Central memory CD8-positive, alpha-beta T cell (primary cell): ENCODE measurements around the gene KCNG4.

ENCODE experiments used
- ATAC-seq: fragments of 150-1000 bp; cut with Tn5 transposase; replicated peaks from 2 replicates; pipeline ENCODE4 v1.10.0; 2022; ENCODE audit warnings: mild to moderate bottlenecking, moderate FRiP score, moderate number of reproducible peaks; ENCODE audit not compliant: poor library complexity, severe bottlenecking; ENCODE audit errors: extremely low read depth
- DNase-seq, 2 donors: peaks; one replicate each; pipeline ENCODE4 v3.0.0; 2021; ENCODE audit warnings: low spot score in 2 of 2
- H3K27ac Mint-ChIP-seq: one replicate; pipeline ENCODE4 v1.8.0; 2022; ENCODE audit warnings: low read depth, mild to moderate bottlenecking, moderate library complexity, mixed read lengths
- H3K27me3 Mint-ChIP-seq: one replicate; pipeline ENCODE4 v1.8.0; 2022; ENCODE audit warnings: mixed read lengths
- H3K36me3 Mint-ChIP-seq: one replicate; pipeline ENCODE4 v1.8.0; 2022; ENCODE audit warnings: mild to moderate bottlenecking, moderate library complexity, mixed read lengths; ENCODE audit not compliant: insufficient read depth
- H3K4me1 Mint-ChIP-seq: one replicate; pipeline ENCODE4 v1.8.0; 2022; ENCODE audit warnings: mixed read lengths
- H3K4me3 Mint-ChIP-seq: one replicate; pipeline ENCODE4 v1.8.0; 2022; ENCODE audit warnings: mild to moderate bottlenecking, moderate library complexity, mixed read lengths
- H3K9me3 Mint-ChIP-seq: one replicate; pipeline ENCODE4 v1.8.0; 2022; ENCODE audit warnings: mixed read lengths

KCNG4 gene

GRCh38 chr16:84182104-84182503, 57.7 kb downstream of the KCNG4 start:
- Mint-ChIP-seq H3K4me3 (no peak overlapping the region), H3K27ac (no peak overlapping the region), H3K9me3 (no peaks in the 10 kb centered on the region), H3K27me3 (no peaks in the 10 kb centered on the region), H3K4me1 (peaks cover 19% of the 10 kb centered on the region), H3K36me3 (peaks cover 18% of the 10 kb centered on the region)
- no peak for ATAC-seq
- no peak for DNase-seq

GRCh38 chr16:84181144-84181915, 58.5 kb downstream of the KCNG4 start:
- H3K4me3 Mint-ChIP-seq = no peak overlapping the region
- no peak for DNase-seq
- no peak for ATAC-seq
- H3K27me3 Mint-ChIP-seq = no peaks in the 10 kb centered on the region
- H3K4me1 Mint-ChIP-seq = peaks cover 14% of the 10 kb centered on the region
- peaks cover 13% of the 10 kb centered on the region for H3K36me3 Mint-ChIP-seq
- H3K9me3 Mint-ChIP-seq = no peaks in the 10 kb centered on the region
- no peak overlapping the region for H3K27ac Mint-ChIP-seq

- Mint-ChIP-seq H3K27me3 (no peaks in the 10 kb centered on the region), H3K36me3 (peaks cover 13% of the 10 kb centered on the region), H3K4me1 (peaks cover 14% of the 10 kb centered on the region), H3K9me3 (no peaks in the 10 kb centered on the region), H3K4me3 (no peak overlapping the region), H3K27ac (no peak overlapping the region)
- no peak for DNase-seq
- no peak for ATAC-seq
These were observed 59.2 kb downstream of the KCNG4 start for GRCh38 chr16:84180519-84181140.

DNA sequence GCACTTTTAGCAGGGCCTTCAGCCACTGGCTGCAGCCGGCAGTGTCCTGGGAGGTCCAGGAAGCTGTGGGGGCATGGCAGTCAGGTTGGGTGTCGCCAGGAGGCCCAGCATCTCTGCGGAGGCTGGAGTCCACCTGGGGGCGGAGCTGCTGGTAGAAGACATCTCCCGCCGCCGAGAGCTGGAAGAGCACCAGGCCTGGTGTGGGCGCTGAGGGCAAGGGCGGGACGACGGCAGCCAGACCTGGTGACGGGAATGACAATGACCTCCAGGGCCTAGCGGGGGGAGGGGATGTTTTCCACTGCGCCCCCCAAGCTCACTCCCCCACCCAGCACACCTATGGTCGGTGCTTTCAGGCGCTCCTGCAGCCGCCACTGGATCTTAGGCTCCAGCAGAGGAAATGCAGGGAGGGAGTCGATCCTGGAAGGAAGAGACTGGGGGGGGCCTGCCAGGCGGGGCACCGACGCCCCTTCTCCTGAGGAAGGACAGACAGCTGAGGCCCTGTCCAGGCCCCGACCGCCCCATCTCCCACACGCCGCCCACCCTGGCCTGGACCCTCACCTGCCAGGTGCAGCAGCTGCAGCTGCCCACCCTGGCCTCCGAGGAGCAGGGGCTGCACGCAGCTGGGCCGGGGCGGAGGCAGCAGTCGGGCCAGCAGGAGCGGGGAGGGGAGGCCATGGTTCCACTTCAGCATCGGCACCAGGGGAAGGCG, 60.0 kb downstream of the KCNG4 start:
- ATAC-seq (no peak), DNase-seq (no peak)
- Mint-ChIP-seq H3K27me3 (no peaks in the 10 kb centered on the region), H3K4me3 (no peak overlapping the region), H3K9me3 (no peaks in the 10 kb centered on the region), H3K36me3 (peaks cover 12% of the 10 kb centered on the region), H3K27ac (no peak overlapping the region), H3K4me1 (peaks cover 14% of the 10 kb centered on the region)

GRCh38 chr16:84178892-84179611, 60.8 kb downstream of the KCNG4 start:
- ATAC-seq (no peak), DNase-seq (no peak)
- peaks cover 10% of the 10 kb centered on the region for H3K36me3 Mint-ChIP-seq
- no peaks in the 10 kb centered on the region for H3K9me3 Mint-ChIP-seq
- no peaks in the 10 kb centered on the region for H3K27me3 Mint-ChIP-seq
- H3K4me3 Mint-ChIP-seq = no peak overlapping the region
- H3K4me1 Mint-ChIP-seq = peaks cover 8% of the 10 kb centered on the region
- H3K27ac Mint-ChIP-seq = no peak overlapping the region

DNA sequence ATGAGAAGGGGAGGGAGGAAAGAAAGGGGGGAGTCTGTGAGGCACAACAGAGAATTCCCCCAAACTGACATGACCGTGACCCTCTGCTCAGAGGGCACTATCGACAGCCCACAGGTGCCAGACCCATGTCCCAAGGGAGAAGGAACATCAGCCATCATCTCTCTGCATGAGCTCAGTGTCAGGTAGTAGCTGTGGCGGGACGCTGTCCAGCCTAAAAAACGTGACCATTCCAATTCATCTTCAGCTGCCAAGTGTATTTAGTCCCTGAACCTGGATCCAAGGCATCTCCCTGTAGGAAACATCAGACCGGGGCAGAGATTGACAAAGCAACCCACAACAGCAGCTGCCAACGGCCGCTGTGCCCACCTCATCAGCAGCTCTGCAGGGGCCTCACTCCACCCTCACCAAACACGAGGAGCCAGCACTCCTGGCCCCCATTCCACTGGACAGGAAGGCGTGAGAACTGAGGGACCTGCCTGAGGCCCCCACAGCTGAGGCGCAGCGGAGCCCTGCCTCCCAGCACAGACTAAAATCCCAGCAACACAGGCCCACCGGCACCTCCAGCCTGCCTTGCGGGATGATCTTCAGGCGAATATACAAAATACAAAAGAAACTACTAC, 61.6 kb downstream of the KCNG4 start:
- H3K27ac Mint-ChIP-seq = no peak overlapping the region
- peaks cover 8% of the 10 kb centered on the region for H3K36me3 Mint-ChIP-seq
- no peaks in the 10 kb centered on the region for H3K9me3 Mint-ChIP-seq
- DNase-seq (no peak), ATAC-seq (no peak)
- H3K27me3 Mint-ChIP-seq = no peaks in the 10 kb centered on the region
- no peak overlapping the region for H3K4me3 Mint-ChIP-seq
- peaks cover 7% of the 10 kb centered on the region for H3K4me1 Mint-ChIP-seq

DNA sequence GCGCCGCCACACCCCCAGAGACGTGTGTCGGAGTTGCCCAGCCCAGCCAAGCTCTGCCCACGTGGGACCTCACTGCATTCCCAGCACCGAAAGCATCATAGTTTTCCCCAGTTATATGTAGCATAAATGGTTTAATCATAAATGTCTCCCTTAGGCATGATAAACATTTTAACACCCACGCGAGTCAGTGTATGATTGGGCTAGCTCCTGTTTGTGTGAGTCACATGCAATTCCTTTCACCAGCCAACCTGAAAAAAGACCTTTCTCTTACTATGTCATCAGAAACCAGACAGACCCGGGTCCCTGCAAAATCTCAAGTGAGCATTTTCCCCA, 62.1 kb downstream of the KCNG4 start:
- no peak for DNase-seq
- peaks cover 8% of the 10 kb centered on the region for H3K36me3 Mint-ChIP-seq

DNA sequence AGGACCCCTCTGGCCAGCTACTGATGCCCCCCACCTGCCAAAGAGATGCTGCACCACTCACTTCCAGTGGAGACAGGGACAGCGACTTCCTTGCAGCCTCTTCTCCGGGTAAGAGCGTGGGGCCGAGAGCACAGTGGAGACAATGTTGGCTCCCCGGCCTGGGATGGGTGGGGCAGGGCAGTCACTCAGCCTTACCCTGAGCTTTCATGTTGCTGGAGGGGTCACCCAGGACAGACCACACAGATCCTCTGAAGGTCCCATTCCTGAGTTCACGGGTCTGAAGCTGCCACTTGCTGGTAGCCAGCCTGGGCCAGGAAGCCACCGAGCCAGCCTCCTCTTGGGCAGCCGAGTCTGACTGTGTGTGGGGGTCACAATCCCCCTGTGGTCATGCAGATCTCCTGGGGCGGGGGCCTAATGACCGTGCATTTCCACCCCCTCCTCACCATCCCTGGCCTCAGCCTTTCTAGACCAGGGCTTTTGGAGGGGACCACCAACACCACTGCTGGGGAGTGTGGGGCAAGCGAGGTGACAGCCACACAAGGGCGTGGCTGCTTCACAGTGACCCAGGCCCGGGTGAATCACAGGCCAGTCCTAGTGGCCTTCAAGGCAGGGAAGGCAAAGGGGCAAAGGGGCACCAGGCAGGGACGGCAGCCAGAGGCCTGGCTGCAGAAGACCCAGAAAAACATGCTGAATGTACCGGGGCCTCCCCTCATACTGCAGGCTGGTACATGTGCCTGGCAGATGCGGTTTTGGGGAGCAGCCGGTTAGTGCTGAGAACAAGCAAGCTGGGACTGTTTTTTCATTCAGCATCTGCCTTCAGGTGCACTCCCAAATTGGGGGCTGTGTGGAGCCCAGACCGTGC, 63.4 kb downstream of the KCNG4 start:
- H3K4me3 Mint-ChIP-seq = no peak overlapping the region
- H3K36me3 Mint-ChIP-seq = peaks cover 8% of the 10 kb centered on the region
- H3K27me3 Mint-ChIP-seq = no peaks in the 10 kb centered on the region
- H3K4me1 Mint-ChIP-seq = peaks cover 7% of the 10 kb centered on the region
- no peak for ATAC-seq
- no peak for DNase-seq
- H3K27ac Mint-ChIP-seq = no peak overlapping the region
- no peaks in the 10 kb centered on the region for H3K9me3 Mint-ChIP-seq

More for the DNA sequence above, 62.1 kb downstream of the KCNG4 start:
- Mint-ChIP-seq H3K4me1 (peaks cover 7% of the 10 kb centered on the region), H3K4me3 (no peak overlapping the region), H3K27me3 (no peaks in the 10 kb centered on the region), H3K9me3 (no peaks in the 10 kb centered on the region), H3K27ac (no peak overlapping the region)
- no peak for ATAC-seq

GRCh38 chr16:84175350-84176081, 64.3 kb downstream of the KCNG4 start:
- Mint-ChIP-seq H3K9me3 (no peaks in the 10 kb centered on the region), H3K27ac (no peak overlapping the region), H3K27me3 (no peaks in the 10 kb centered on the region), H3K4me3 (no peak overlapping the region), H3K36me3 (peaks cover 8% of the 10 kb centered on the region), H3K4me1 (peaks cover 7% of the 10 kb centered on the region)
- DNase-seq (peak; percentile 30 to 42), ATAC-seq (peak; percentile 79)

GRCh38 chr16:84174396-84174795, 65.4 kb downstream of the KCNG4 start:
- H3K4me3 Mint-ChIP-seq = no peak overlapping the region
- peaks cover 7% of the 10 kb centered on the region for H3K4me1 Mint-ChIP-seq
- H3K27ac Mint-ChIP-seq = no peak overlapping the region
- DNase-seq (no peak), ATAC-seq (no peak)
- H3K36me3 Mint-ChIP-seq = peaks cover 3% of the 10 kb centered on the region
- peaks cover 11% of the 10 kb centered on the region for H3K27me3 Mint-ChIP-seq
- no peaks in the 10 kb centered on the region for H3K9me3 Mint-ChIP-seq

DNA sequence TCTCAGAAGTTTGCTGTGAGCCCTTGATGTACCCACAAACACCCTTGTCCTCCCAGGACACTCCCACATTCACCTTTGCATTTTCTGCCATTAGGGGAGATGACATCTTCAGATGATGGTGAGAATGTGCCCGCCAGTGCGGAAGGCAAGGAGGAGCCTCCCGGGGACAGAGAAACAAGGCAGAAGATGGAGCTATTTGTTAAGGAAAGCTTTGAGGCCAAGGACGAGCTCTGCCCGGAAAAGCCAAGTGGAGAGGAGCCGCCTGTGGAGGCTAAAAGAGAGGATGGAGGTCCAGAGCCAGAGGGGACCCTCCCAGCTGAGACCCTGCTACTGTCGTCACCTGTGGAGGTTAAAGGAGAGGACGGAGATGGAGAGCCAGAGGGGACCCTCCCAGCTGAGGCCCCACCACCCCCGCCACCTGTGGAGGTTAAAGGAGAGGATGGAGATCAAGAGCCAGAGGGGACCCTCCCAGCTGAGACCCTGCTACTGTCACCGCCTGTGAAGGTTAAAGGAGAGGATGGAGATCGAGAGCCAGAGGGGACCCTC, 70.0 kb downstream of the KCNG4 start:
- no peaks in the 10 kb centered on the region for H3K36me3 Mint-ChIP-seq
- H3K4me3 Mint-ChIP-seq = no peak overlapping the region
- H3K9me3 Mint-ChIP-seq = no peaks in the 10 kb centered on the region
- no peak overlapping the region for H3K27ac Mint-ChIP-seq
- DNase-seq (no peak), ATAC-seq (no peak)
- H3K4me1 Mint-ChIP-seq = no peaks in the 10 kb centered on the region
- peaks cover 35% of the 10 kb centered on the region for H3K27me3 Mint-ChIP-seq
